GM03348 (cell line): Measurements from ENCODE around the gene SYT17.

Source experiments
- DNase-seq: peaks from one replicate; pipeline ENCODE4 v3.0.0; 2012; ENCODE audit warnings: low spot score

SYT17 gene

GRCh38 chr16:19301931-19302330 is 133.9 kb downstream of the SYT17 start:
- DNase-seq, result no peak

DNA sequence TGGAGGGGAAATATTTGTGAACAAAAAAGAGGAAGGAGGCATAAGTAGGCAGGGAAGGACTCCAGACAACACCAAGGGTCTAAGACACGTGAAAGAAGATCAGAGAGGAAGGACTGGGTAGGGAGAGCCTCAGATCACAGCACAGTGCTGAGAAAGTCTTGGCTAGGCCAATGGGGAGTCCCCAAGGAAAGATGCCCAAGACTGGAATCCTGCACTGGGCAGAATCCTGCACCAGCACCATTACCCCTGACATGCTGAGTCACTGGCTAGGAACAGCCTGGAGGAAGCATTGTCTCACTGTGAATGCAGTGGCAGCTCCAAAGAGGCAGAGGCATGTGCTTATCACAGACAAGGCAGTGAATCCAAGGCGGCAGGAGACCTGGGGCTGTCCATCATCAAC is 136.7 kb downstream of the SYT17 start:
- no peak for DNase-seq

- DNase-seq, result no peak
Observed at GRCh38 chr16:19305443-19305842, 137.4 kb downstream of the SYT17 start.

- DNase-seq, result no peak
Observed at GRCh38 chr16:19307587-19308241, 139.7 kb downstream of the SYT17 start.

GRCh38 chr16:19308392-19308791 is 140.4 kb downstream of the SYT17 start:
- no peak for DNase-seq

GRCh38 chr16:19309178-19309577 is 141.1 kb downstream of the SYT17 start:
- no peak for DNase-seq

DNA sequence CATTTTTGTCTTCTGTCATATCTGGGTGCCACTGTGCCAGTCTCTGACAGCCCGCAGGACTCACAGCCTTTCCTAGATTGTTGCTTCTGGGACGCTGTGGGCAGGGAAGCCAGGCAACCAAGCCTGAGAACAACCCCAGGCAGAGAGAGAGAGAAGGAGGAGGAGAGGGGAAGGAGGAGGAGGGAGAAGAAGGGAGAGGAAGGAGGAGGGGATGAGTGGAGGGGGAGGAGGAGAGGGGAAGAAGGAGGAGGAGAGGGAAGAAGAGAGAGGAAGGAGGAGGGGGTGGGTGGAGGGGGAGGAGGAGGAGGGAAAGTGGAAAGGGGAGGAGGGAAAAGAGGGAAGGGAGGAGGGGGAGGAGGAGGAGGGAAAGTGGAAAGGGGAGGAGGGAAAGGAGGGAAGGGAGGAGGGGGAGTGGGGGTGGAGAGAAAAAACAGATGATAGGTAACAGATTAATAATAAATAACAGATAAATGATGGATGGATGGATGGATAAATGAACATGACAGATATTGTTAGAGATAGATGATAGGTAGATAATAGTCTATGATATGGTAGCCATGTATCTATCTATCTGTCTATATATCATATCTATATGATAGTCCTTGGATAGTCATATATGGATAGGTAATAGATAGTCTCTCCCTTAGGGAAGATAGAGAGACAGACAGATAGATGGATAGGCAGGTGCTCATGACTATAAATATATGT is 146.8 kb downstream of the SYT17 start:
- DNase-seq, result no peak

GRCh38 chr16:19315889-19316433 is 147.9 kb downstream of the SYT17 start:
- DNase-seq, result no peak

DNA sequence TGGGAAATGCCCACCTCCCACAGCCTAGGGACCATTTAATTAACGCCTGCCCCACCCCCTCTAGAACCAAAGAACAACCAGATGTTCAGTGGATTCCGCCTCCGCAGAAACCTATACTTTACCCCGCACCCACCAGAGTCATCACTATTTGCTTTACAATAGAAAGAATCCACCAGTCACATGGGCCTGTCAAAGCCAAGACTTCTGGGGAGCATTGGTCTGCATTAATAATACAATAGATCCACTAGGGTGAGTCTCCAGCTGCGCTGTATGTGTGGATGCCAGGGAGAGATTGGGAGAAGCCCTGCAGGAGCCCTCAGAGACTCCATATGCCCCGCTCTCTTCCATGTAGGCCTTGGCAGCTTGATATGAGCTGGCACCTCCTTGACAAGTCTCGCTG is 148.8 kb downstream of the SYT17 start:
- DNase-seq, result no peak
